ENCODE data around the gene MSI2. TPM values are rescaled to one million over a fixed set of nuclear protein-coding genes. Genes with fewer than 3 reads are reported as not detected.

The MSI2 gene
- total and polyA plus RNA-seq, 2 experiments from 2014 or later, result 18.9 to 41.8 TPM

DNA sequence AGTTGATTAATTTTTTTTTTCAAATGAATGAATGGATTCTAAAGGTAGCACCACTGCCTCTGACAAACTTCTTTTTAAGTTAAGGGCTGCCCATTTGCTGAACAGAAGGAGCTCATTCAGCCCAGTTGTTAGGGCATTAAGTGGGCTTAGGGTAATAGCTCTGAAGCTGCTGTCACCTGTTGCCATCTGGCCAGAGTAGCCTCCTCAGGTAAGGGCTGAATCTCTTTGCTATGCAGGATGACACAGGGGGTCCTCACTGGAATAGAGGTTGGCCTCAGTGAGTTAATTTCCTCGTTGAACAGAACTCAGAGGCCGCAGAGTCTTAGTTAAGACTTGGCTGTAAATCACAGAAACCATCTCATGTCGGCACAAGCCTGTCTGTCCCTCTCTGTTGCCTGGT lies 255.9 kb downstream of the MSI2 start:
- no peak overlapping the region for H3K4me3 Mint-ChIP-seq
- no peaks in the 10 kb centered on the region for H3K36me3 Mint-ChIP-seq (ENCODE audit: low read depth)
- Histone ChIP-seq H3K4me1 (ENCODE audit: insufficient read depth) (peaks cover 6% of the 10 kb centered on the region; the same call in 1 of the 2 replicates), H3K4me2 (no peak overlapping the region), H3K27me3 (ENCODE audit: insufficient read depth) (no peaks in the 10 kb centered on the region), H3K36me3 (ENCODE audit: insufficient read depth) (no peaks in the 10 kb centered on the region), H3K79me2 (replicated peaks; ENCODE audit: insufficient read depth) (peaks cover 3% of the 10 kb centered on the region), H3K27ac (ENCODE audit: low read depth) (0 out of 2 replicates have a peak overlapping the region, but pooled peaks have one; percentile 55), H4K20me1 (replicated peaks; ENCODE audit: insufficient read depth) (peaks cover 3% of the 10 kb centered on the region), H3K9me2 (ENCODE audit: insufficient read depth) (no peaks in the 10 kb centered on the region), H2AFZ (no peak overlapping the region), H3K4me3 (no peak overlapping the region), H3F3A (replicated peaks; ENCODE audit: low read depth) (no peaks in the 10 kb centered on the region)
- TF ChIP-seq CTCF (conservative IDR thresholded peaks at IDR 0.05; ENCODE audit: low read depth in 2 of 2) (no peak), JUNB (IDR thresholded peaks at IDR 0.05; ENCODE audit: unreplicated experiment) (no peak), STAT1 (IDR thresholded peaks at IDR 0.05; ENCODE audit: unreplicated experiment) (no peak), ZNF114 (CRISPR knock-in tag; IDR thresholded peaks at IDR 0.05) (no peak), NANOG (IDR thresholded peaks at IDR 0.05; ENCODE audit: borderline replicate concordance) (no peak), EZH2 (IDR thresholded peaks at IDR 0.05; ENCODE audit: low read depth, unreplicated experiment) (no peak), EZH2phosphoT487 (IDR thresholded peaks at IDR 0.05; ENCODE audit: unreplicated experiment) (no peak), POLR2AphosphoS5 (IDR thresholded peaks at IDR 0.05; ENCODE audit: low read depth) (no peak), CREB1 (CRISPR knock-in tag; IDR thresholded peaks at IDR 0.05; ENCODE audit: low read depth) (no peak), ETS1 (IDR thresholded peaks at IDR 0.05) (no peak)
- TF ChIP-seq, protein P1, sequence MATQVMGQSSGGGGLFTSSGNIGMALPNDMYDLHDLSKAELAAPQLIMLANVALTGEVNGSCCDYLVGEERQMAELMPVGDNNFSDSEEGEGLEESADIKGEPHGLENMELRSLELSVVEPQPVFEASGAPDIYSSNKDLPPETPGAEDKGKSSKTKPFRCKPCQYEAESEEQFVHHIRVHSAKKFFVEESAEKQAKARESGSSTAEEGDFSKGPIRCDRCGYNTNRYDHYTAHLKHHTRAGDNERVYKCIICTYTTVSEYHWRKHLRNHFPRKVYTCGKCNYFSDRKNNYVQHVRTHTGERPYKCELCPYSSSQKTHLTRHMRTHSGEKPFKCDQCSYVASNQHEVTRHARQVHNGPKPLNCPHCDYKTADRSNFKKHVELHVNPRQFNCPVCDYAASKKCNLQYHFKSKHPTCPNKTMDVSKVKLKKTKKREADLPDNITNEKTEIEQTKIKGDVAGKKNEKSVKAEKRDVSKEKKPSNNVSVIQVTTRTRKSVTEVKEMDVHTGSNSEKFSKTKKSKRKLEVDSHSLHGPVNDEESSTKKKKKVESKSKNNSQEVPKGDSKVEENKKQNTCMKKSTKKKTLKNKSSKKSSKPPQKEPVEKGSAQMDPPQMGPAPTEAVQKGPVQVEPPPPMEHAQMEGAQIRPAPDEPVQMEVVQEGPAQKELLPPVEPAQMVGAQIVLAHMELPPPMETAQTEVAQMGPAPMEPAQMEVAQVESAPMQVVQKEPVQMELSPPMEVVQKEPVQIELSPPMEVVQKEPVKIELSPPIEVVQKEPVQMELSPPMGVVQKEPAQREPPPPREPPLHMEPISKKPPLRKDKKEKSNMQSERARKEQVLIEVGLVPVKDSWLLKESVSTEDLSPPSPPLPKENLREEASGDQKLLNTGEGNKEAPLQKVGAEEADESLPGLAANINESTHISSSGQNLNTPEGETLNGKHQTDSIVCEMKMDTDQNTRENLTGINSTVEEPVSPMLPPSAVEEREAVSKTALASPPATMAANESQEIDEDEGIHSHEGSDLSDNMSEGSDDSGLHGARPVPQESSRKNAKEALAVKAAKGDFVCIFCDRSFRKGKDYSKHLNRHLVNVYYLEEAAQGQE (IDR thresholded peaks at IDR 0.05; ENCODE audit: unreplicated experiment), result no peak
- DNase-seq (ENCODE audit: low spot score) (no peak), ATAC-seq (peak; percentile 18; the same call in 2 of the 3 replicates)
- peaks cover 5% of the 10 kb centered on the region for H3K27me3 Mint-ChIP-seq (ENCODE audit: insufficient read depth, low read depth, poor library complexity)
- peaks cover 38% of the 10 kb centered on the region for H3K4me1 Mint-ChIP-seq
- no peak overlapping the region for H3K27ac Mint-ChIP-seq
- no peaks in the 10 kb centered on the region for H3K9me3 Mint-ChIP-seq

Measured in GM23338 (cell line).